SK-N-SH (cell line): ENCODE measurements around the gene RNF19B.

Experiments
- CTCF ChIP-seq: fragments of 200-600 bp; sonication (generic); IDR thresholded peaks from 2 replicates; pipeline ENCODE4 v1.6.1; 2017; ENCODE audit warnings: antibody characterized with exemption, mild to moderate bottlenecking, moderate library complexity
- FOSL2 ChIP-seq: IDR thresholded peaks from 2 replicates; pipeline ENCODE4 v1.4.0; 2012; ENCODE audit warnings: low read depth, mild to moderate bottlenecking, moderate library complexity, borderline replicate concordance
- FOXJ3 ChIP-seq: sonication (generic); formaldehyde crosslinking; IDR thresholded peaks from 2 replicates; pipeline ENCODE4 v1.5.1; 2020; ENCODE audit warnings: mild to moderate bottlenecking, missing genetic modification reagents
- GABPA ChIP-seq: IDR thresholded peaks from 2 replicates; pipeline ENCODE4 v1.4.0; 2012; ENCODE audit warnings: low read depth, mild to moderate bottlenecking
- JUND ChIP-seq: IDR thresholded peaks from 2 replicates; pipeline ENCODE4 v1.4.0; 2012
- MAX ChIP-seq: IDR thresholded peaks from 2 replicates; pipeline ENCODE4 v1.4.0; 2012; ENCODE audit warnings: low read depth
- MXI1 ChIP-seq: IDR thresholded peaks from 2 replicates; pipeline ENCODE4 v1.6.1; 2012; ENCODE audit warnings: mild to moderate bottlenecking, low read depth, low read length, improper control_type of control experiment
- NFIC ChIP-seq: IDR thresholded peaks from 2 replicates; pipeline ENCODE4 v1.4.0; 2012; ENCODE audit warnings: borderline replicate concordance
- POLR2AphosphoS5 ChIP-seq: IDR thresholded peaks from 2 replicates; pipeline ENCODE4 v1.6.1; 2012; ENCODE audit warnings: low read depth, low read length
- REST ChIP-seq: IDR thresholded peaks from 2 replicates; pipeline ENCODE4 v1.6.1; 2012; ENCODE audit warnings: mild to moderate bottlenecking, low read depth, low read length, moderate library complexity
- TAF1 ChIP-seq: IDR thresholded peaks from 2 replicates; pipeline ENCODE4 v1.6.1; 2012; ENCODE audit warnings: low read depth, mild to moderate bottlenecking, low read length, moderate library complexity, borderline replicate concordance
- TCF12 ChIP-seq: IDR thresholded peaks from 2 replicates; pipeline ENCODE4 v1.4.0; 2012

GRCh38 chr1:32899586-32900296, 64.9 kb downstream of the RNF19B start:
- TF ChIP-seq REST: no peak
- TF ChIP-seq JUND: no peak
- TF ChIP-seq CTCF: no peak
- TF ChIP-seq GABPA: no peak
- TF ChIP-seq MXI1: no peak
- no peak for TF ChIP-seq TCF12
- TF ChIP-seq MAX: no peak
- no peak for TF ChIP-seq NFIC
- TF ChIP-seq TAF1: no peak
- TF ChIP-seq FOXJ3 (CRISPR knock-in tag): no peak
- no peak for TF ChIP-seq POLR2AphosphoS5
- no peak for TF ChIP-seq FOSL2
